NCI-H2029 treated with DMSO at 0.1 percent for 48 hours (cell line): ENCODE measurements around the gene DENND4B.
A peak's percentile ranks its signal among the peaks of the same experiment; 100 is the strongest.
"Not testable (repeated sequence)": the region's sequence is repeated elsewhere in the genome, so short reads cannot be mapped to it uniquely, and the experiment has no call there.

Experiments
- DNase-seq: peaks from one replicate; lab custom pipeline; 2025; lab: John Stamatoyannopoulos, UW

The DENND4B gene

DNA sequence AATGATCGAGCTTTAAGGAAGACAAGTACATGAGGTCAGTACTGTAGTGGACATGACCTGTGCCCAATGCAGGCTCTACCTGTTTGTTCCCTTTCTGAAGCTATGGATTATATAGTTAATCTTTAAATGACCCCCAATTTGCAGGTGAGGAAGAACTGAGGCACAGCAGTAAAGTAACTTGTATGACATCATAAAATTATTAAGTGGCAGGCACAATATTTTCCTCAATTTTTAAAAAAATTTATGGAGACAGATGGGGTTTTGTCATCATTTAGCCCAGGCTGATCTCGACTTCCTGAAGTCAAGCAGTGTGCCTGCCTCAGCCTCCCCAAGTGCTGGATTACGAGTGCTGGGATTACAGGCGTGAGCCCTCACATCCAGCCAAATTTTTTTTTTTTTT, 20.1 kb downstream of the DENND4B start:
- DNase-seq = no peak

DNA sequence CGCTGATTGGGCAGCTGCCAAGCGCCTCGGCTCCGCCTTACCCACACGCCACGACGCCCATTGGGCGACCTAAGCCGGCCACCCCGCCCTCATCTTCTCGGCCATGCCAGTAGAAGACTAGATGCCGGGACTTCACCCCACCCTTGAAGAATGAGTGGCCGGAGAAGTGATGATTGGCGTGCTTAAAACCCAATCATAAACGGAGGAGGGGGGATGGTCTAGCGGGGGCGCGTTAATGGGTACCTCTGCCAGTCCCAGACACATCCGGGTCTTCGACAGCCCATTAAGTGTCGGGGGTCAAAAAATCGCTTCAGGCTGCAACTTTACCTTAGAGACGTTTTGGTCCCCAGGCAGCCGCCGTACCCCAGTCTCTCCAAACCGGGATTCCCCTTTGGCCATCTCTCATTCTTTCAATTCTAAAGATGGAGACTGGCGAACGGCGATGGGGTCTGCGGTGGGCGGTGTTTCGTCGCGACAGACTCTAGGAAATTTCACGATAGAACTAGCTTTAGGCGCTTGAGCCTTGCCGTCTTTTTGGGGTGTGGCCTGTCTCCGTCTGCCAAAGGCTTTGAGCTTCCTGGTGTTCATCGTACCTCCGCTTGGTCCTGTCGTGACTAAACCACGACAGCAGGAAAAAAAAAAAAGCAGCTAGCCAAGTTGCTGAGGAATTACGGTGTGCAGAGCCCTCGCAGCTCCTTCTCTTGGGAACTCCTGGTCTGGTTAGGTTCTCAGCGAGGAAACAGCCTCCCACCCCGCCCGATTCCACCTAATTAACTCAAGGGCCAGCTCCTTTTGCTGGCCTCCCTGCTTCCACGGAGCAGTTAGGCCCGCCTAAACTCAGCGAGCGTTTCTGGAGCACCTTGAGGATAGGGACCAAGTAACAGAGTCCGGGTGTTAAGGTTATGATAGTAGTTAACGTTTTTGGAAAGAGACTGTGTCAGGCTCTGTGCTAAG, 23.3 kb downstream of the DENND4B start, which contains the start of gene GATAD2B:
TSS of gene GATAD2B (minus strand) at position 1 of the 954 bp plus-strand sequence. CDS start 94,625 bp downstream, outside the sequence.
- peak; percentile 96 for DNase-seq

DNA sequence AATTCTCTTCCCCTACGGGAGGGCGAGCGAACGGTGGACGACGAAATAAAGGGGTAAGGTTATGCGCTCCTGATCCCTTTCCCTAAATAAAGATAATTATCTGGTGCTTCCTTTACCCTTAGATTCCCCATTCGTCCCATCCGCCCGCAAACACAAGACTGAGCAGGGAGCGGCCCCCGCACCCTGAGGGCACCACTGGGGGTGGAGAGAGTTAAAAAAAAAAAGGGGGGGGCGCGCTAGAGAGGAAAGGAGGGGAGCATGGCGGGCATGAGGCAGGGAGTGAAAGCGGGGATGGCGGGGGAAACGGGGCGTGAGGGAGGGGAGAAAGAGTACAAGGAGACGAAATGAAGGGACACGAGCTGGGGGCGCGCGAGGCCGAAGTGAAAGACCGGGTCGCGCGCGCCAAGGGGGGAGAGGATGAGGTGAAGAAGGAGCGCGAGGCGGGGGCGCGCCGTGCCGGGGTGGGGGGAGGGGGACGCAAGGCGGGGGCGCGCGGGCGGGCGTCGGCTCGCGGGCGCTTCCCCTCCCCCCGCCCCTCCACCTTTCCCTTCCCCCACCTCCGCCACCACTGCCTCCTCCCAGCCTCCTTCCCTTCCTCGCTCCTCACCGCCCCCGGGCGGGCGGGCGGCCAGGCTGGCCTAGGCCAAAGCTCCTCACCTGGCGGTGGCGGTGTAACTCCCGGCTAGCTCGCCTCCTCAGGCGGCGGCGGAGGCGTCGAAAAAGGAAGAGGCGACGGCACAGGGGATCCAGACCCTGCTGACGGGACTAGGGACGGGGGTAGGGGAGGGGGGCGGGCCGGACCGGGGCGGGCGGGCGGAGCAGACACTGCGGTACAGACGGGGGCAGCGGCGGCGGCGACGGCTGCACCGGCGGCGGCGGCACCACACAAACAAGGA, 24.2 kb downstream of the DENND4B start:
- DNase-seq = no peak

GRCh38 chr1:153921803-153922075, 24.8 kb downstream of the DENND4B start:
- no peak for DNase-seq

GRCh38 chr1:153921080-153921802, 25.3 kb downstream of the DENND4B start:
- DNase-seq = no peak

DNA sequence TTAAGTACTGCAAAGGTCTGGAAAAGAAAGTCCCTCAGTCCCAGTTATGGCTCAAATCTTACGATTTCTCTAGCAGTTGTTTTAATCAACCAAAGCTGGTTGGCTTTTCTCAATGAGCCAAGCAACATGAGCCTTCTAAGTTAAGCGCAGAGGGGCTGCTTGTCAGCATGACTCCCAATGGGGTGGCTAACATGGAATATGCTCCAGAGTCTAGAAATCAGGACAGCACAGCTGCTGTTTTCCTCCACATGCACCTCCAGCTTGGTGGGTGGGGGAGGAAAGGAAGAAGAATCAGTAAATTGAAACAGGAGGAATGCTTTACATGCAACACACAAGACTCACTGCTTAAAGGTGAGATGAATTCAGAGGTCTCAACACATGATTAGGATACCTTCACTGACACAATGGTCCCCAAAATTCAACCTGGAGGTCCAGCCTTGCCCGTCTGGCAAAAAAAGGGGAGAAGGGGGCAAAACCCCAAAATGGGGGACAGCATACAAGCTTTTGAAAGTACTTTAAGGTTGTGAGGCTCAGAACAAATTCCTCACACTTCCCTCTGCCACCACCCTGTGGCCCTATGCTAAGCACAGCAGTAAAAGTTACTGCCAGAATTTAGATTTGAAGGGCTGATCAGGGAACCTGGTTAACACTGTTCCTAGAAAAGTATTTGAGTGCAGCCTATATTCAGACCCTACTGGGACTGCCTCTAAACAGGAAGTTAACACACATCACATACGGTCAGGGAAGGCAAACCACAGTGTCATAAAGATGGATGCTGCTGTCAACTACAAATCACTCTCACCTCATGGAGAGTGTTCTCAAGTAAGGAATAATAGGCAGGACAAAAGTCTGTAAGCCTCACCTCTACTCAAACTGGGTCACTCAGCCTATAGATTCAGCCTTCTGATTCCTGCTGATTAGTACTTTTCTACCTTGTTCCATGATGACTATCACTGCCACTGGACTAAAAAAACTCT, 26.4 kb downstream of the DENND4B start:
- no peak for DNase-seq

DNA sequence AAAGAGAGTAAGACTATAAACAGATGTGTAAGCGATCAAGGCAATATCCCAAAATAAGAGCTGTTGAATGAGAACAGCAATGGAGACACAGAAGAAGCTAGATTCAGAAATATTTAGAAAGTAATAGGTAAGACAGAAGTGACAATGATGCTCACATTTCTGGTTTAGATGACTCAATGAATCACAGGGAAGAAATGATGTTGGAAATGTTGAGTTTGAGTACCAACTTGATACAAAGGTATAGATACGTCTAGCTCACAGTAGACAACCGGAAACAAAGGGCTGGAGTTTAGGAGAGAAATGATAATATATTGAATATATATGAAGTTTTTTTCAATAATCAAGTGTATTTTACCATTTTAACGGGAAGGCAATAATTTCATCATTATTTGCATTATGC, 30.2 kb downstream of the DENND4B start:
- DNase-seq = no peak

GRCh38 chr1:153912349-153912748, 34.2 kb downstream of the DENND4B start:
- DNase-seq = no peak

DNA sequence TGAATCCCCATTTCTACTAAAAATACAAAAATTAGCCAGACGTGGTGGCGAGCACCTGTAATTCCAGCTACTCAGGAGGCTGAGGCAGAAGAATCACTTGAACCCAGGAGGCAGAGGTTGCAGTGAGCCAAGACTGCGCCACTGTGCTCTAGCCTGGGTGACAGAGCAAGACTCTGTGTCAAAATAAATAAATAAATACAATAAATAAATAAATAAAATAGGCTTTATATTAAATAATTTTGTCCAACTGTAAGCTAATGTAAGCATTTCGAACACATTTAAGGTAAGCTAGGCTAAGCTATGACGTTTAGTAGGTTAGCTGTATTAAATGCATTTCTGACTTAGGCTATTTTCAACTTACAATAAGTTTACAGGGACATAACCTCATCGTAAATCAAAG, 36.0 kb downstream of the DENND4B start:
- not testable (repeated sequence) for DNase-seq

DNA sequence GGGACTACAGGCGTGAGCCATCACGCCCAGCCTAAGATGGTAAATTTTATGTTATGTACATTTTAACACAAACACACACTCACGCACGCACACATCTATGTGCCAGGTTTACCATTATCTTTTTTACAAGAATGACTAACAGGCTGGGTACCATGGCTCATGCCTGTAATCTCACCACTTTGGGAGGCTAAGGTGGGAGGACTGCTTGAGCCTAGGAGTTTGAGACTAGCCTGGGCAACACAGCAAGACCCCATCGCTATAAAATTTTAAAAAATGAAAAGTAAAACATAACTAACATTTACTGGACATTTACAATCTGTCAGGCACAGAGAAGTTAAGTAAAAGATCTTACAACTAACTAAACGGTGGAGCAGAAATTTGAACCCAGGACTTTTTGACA, 38.4 kb downstream of the DENND4B start:
- no peak for DNase-seq

DNA sequence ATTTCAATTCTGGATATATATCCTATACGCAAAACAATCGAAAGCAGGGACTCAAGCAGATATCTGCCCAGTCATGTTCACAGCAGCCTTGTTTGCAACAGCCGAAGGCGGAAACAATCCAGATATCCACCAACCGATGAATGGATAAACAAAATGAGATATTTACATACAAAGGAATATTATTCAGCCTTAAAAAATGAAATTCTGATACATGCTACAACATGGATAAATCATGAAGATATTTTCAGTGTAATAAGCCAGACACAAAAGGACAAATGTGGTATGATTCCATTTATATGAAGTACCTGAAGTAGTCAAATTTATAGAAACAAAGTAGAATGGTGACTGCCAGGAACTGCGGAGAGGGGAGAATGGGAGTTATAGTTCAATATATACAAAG, 39.4 kb downstream of the DENND4B start:
- DNase-seq = no peak

GRCh38 chr1:153906396-153906795, 40.1 kb downstream of the DENND4B start:
- no peak for DNase-seq

- DNase-seq = not testable (repeated sequence)
Measured at GRCh38 chr1:153905908-153906307, 40.6 kb downstream of the DENND4B start.

DNA sequence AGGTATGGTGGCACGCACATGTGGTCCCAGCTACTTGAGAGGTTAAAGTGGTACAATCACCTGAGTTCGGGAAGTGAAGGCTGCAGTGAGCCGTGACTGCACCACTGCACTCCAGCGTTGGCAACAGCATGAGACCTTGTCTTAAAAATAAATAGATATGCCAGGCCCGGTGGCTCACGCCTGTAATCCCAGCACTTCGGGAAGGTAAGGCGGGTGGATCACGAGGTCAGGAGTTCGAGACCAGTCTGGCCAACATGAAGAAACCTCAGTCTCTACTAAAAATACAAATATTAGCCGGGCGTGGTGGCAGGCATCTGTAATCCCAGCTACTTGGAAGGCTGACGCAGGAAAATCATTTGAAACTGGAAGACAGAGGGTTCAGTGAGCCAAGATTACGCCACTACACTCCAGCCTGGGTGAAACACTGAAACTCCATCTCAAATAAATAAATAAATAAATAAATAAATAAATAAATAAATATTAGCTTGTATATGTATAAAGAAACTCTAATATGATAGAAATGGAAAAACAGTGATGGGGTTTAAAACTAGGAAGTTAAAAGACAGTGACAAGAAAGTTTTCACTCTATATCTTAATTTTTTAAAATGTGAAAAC, 42.6 kb downstream of the DENND4B start:
- DNase-seq = no peak

GRCh38 chr1:153899509-153899908, 47.0 kb downstream of the DENND4B start:
- no peak for DNase-seq

DNA sequence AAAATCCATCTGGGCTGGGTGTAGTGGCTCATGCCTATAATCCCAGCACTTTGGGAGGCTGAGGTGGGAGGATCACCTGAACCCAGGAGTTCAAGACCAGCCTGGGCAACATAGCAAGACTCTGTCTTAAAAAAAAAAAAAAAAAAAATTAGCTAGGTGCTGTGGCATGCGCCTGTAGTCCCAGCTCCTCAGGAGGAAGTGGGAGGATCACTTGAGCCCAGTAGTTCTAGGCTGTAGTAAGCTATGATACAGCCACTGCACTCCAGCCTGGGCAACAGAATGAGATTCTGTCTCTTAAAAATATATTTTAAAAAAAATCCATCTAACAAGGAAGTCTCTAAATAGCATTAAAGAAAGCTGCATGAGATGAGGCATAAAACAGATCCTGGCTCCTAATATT, 50.7 kb downstream of the DENND4B start:
- DNase-seq = not testable (repeated sequence)

- not testable (repeated sequence) for DNase-seq
Measured at GRCh38 chr1:153891042-153891441, 55.5 kb downstream of the DENND4B start.

DNA sequence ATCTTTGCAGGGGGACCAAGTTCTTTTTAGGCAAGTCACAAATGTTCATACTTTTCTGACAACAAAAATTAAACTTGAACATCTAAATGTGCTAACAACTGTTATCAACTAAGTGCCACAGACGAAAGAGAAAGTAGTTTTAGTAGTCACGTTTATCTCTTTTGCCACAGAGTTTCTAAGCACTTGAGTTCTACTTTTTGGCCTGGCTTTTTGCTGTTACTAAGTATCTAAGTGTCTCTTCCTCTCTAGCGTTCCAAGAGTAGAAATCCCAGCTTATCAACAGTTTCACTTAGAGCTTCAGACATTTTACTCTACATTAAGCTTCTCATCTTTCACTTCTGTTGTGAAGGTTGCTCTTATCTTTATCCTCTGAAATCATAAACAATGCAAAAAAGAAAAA, 58.0 kb downstream of the DENND4B start:
- no peak for DNase-seq

- DNase-seq = no peak
Measured at GRCh38 chr1:153886127-153886526, 60.4 kb downstream of the DENND4B start.

DNA sequence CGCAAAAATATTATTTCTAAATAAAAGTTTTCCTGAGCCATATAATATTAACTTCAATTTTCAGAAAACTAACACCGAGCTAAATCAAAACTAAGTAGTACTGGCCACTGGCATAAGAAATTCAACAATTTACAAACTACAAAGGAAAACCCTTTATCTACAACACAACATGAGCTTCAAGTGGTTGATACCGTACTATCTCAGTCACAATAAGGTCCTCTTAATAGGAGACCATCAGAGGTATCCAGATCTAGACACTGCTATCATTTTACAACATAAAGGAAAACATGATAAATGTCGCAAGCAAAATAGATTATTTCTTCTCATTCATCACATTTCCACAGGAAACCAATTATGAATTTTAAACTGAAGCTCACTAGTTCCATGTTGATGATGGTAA, 63.3 kb downstream of the DENND4B start:
- no peak for DNase-seq
